Embryonic facial prominence (tissue), 1 donor: ENCODE measurements around the gene IFFO2.

Source experiments
- DNase-seq: peaks from one replicate; pipeline ENCODE4 v3.0.0-alpha.2; 2016; ENCODE audit errors: extremely low spot score

IFFO2 gene

DNA sequence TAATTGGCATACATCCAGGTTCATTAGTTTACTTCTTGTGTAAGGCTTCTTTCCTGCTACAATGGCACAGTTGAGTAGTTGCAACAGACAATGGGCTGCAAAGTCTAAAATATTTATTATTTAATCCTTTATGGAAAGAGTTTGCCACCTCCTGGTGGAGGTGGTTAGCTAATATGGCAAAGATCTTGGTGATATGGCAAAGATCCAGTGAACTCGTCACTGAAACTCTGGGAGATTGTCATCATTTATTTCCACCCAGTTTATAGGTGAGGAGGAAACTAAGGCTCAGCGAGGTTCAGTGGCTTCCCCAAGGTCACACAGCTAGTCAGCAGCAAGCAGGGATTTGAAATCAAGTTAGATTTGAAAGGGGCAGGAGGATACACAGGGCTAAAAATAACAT is 16.1 kb upstream of the IFFO2 start:
- no peak for DNase-seq

DNA sequence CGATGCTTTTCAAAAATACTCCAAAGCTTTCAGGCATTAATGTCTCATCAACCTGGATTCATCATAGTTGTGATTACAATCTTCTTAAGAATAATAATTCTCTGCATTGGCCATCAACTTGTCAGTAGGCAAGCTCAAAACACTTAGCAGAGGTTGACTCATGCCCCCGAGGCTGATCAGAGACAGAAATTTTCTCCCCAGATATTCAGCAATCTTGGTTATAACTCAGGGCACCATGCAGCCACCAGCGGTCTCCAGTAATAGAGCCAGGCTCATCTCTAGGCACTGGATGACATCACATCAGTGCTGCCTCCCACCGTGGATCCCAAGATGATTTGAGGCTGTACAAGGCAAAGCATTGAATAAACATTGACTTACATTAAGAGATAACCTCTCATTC is 14.3 kb upstream of the IFFO2 start:
- no peak for DNase-seq

DNA sequence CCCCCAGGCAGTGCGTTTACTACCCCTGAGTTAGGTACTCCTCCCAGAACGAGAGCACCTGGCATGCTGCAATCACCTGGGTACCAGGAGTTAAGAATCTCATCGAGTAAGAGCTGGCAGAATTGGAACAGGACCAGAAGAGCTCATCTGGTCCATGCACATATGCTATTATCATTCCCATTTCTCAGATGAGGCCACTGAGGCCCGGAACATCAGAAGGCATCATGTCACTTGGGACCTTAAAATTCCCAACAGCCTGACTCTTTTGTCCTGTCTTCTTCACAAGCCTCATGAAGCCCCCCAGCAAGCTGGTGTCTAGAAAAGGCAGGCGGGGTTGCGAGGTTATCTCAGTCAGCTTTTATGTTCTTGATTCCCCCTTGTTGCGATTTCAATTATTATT is 13.9 kb upstream of the IFFO2 start:
- DNase-seq = no peak

DNA sequence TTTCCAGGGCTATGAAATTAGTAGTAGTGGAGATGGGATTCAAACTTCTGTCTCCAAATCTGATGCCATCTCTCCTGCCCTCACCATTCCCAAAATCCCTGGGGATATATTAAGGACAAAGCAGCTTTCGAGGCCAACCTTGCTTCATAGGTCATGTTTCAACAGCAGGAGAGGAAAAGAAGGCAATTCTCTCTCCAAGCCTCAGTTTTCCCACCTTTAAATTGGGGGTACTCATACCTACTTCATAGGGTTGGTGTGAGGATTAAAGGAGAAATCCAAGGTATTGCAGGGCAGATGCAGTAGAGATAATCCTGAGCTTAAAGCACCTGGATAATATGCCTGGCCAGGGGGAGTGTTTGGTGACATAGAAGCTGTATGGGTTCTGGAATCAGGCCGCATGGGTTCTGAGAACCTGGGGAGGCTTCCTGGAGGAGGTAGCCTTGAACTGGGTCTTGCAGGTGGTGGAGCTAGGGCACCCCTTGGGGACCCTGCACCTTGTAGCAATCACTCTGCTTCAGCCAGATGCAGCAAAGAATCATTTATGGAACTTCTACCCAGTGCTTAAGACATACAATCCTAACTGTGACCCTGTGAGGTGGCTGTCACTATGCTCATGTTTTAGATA is 10.7 kb upstream of the IFFO2 start:
- DNase-seq = no peak

DNA sequence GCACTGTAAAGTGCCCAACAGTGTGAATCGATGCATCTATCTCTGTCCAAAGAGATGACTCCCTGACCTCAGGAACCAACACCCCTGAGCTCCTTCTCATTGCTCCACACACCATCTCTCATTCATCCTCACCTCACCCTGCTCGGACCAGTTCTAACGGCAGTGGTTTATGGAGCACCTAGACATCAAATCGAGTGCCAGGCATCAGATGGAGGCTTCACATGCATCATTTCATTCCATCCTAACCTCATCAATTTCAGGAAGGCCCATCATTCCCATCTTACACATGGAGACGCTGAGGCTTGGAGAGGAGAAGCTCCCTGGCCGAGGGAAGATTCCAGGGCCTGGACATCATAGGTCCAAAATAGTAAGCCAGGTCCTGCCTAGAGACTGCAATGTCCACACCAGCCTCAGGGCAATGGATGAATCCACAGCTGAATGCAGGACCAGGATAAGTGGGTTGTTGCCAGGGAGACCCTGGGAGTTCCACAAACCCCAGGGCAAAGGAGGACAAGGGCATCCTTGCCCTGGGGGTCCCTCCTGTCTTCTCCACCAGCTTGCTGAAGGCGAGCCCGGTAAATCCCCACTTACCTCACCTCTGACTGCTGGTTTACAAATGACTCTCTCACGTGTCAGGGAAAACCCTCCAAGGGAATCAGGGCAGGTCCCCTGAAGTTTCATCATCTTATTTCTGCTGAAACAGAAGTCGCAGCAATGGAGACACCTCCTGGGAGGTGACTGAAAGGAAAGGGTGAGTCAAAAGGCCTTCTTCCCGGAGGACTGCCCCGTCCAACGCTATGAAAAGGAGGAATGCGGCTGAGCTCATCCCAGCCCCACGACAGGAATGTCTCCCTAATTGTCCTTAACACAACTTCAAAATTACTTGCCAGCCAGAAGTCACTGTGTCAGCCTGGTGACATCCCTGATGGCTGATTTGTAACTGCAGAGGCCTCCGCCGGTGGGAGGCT is 9.0 kb upstream of the IFFO2 start:
- no peak for DNase-seq

DNA sequence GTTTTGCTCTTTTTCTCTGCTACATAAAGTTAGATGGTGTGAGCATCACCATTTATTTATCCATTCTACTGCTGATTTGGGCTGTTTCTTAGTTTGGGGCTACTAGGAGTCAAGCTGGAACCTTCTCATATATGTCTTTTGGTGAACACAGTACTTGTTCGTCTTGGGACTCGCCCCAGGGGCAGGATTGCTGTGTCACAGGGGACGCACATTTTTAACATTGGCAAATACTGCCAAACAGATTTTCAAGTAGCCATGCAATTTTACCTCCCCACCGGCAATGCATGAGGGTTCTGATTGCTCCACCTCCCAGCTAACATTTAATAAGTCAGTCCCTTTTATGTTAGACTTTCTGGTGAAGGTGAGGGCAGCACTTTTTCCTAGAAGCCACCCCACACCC is 7.5 kb upstream of the IFFO2 start:
- DNase-seq = no peak

DNA sequence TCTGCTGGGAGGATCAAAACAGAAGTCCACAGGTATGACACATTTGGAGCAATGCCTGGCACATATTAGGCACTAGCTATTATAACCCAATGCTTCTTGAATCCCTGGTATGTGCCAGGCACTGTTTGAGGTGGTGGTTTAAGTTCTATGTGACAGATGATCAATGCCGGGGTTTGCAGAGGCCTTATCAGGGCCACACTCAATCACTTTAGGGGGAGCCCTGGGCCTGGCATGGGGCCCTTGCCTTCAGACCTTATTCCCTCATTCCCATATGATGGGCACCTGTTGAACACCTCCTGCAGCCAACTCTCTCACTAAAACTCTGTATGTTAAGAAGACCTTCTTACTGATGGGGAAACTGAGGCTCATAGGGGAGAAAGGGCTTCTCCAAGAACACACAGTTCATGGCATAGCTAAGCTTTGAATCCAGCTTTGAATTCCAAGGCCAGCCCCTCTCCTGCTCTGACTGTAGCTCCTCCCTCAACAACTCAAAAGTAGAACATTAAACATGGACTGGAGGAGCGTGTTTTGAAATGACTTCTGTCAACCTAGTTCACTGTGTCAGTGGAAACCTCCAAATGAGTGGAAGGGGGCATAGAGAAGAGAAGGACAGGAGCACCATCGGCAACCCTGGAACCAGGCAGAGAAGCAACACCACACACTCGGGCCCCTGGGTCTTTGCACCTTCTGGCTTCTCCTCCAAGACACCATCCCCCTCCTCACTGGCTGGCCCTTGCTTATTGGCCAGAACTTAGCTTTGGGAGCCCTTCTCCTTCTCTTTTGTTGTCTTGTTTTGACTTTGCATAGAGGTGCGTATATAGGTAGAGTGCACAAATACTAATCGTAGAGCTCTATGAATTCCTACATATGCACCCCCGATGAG is 6.6 kb upstream of the IFFO2 start:
- no peak for DNase-seq

DNA sequence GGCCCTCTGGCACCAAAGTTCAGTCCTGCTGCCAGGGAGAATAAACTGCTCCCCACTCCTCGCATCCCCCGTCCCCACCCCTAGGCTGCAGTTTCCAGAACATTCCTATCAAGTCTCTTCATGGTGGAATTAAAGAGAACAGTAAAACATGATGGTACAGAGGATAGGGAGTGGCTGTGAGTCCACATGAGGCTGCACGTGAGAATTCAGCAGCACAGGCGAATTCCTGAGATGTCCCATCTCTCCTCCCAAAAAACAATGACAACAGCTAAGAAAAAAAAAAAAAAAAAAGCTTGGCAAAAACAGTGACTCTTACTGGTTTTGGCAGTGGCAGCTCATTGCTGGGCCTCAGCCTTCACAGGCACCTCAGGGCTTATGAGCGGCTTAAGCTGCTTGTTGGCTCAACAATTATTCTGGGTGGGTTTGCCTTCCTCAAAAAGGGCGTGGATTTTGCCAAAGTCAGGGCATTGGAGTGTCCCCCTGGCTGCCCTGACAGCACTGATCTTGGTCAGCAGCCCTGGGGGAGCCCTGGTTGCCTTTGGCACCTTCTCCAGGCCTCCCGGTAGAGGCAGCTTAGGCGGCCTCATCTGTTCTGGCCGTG is 5.7 kb upstream of the IFFO2 start:
- DNase-seq = no peak

DNA sequence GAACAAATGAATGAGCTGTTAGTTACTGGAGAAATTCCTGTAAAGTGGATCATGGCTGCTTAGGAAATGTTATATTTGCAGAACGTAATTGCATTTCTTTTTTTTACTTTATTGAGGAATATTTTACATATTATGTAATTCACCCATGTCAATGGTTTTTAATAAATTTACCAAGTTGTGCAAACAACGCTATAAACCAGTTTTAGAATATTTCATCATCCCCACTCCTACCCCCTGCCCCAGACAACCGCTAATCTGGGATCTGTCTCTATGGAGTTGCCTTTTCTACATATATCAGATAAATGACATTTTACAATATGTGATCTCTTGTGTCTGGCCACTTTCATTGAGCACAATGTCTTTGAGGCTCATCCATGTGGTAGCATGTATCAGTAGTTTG is 4.3 kb upstream of the IFFO2 start:
- DNase-seq = no peak

DNA sequence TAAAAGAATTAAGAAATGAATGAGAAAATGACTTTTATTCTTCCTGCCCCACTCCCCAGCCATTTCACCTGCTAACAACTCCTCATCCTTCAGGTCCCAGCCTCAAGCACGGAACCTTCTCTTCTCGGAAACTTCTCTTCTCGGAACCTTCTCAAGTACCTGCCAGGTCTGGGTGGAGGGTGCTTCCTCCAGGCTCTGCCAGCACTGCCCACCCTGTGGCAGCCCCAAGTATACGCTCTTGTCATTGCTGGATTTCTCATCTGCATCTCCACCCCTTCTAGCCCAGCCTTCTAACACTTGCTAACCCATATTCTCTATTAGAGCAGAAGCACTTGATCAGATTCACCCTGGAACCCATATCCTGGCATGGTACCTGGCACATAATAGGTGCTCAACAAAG is 3.9 kb upstream of the IFFO2 start:
- DNase-seq = no peak

DNA sequence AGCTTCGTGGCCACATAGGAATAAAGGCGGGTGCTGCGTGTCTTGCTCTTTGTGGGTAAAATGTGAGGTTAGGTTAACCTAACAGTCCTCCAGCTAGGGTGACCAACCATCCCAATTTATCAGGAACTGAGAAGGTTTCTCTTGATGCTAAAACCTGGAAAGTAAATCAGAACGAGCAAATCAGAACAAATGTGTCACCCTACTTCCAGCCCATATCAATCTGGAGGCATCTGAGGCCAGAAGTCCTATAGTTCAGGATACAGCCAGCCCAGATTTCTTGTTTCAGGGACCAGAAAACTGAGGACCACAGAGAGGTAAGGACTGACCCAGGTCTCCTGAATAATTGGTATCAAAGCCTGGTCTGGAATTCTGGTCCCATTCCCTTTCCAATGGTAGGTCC is 3.1 kb upstream of the IFFO2 start:
- no peak for DNase-seq

DNA sequence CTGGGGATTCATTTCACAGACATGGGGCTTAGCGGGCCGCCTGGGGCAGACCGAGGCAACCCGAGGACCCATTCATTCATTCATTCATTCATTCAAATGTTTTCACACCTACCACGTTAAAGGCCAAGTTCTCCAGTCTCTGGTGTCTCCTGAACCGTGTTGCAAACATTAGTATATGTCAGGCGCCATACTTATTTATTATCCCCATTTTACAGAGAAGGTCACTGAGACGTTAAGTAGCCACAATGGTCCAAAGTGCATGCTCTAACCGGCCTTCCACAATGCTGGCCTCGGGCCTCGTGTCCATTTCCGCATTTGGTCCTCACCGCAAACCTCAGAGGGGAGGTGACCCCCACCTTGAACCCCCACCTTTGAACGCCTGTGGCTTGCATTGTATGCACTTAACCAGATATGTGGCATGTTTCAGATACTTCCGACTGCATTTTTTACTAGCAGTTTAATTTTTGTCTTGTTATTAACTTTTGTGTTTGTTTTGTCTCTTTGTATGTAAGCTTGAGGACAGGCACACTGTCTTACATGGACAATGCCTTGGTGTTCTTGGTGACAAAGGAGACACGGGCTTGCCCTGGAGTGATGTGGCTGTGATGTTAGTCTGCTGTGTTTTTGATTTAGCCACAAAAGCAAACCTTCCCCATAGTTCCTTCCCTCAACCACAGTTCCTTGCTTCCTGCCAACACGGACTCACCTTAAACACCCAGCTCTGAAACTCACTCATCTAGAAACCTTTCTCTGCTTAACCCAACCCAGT is 1.2 kb upstream of the IFFO2 start:
- no peak for DNase-seq

DNA sequence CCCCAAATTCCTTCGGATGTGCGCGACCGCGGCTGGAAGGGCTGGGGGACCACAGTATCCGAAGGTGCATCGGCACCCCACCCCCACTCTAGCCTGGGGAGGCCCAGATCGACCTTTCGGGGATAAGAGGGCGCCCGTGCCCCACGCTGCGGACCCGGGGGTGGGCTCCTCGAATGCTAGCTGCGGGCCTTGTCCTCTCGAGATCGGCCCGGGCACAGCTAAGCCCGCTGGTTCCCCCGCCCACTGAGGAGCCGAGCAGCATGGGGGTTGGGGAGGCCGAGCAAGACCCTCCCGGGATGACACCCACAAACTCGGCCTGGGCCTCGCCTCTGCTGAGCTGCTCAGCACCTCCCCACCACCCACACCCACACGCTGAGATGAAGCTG is 653 bp upstream of the IFFO2 start:
- no peak for DNase-seq

DNA sequence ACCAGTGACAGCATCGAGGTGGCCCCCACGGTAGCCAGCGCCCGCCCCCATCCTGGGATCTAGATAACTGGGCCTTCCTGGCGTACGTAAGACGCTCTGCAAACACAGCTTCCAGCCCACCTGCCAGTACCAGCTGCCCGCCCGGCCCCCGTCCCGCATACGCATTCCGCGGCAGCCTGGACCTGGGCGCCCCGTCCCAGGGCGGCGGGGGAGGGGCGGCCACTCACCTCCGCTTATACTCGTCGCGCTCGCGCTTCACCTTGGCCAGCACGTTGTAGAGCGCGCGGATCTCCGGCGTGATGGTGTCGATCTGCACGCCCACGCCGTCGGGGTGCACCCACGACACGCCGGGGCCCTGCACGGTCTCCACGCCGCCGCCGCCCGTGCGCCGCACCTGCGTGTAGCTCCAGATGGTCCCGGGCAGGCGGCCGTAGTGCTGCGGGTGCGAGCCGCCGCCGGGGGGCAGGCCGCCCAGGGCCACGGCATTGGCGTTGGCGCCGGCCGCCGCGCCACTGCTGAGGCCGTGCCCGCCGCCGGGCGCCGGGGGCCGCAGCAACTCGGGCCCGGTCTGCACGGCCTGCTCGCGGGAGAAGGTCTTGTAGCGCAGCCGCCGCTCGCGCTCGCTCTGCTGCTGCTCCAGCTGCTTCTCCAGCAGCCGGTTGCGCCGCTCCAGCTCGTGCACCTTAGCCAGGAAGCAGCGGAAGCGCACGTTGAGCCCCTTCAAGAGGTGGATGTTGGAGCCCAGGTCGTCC is 859 bp downstream of the IFFO2 start:
- DNase-seq = no peak

DNA sequence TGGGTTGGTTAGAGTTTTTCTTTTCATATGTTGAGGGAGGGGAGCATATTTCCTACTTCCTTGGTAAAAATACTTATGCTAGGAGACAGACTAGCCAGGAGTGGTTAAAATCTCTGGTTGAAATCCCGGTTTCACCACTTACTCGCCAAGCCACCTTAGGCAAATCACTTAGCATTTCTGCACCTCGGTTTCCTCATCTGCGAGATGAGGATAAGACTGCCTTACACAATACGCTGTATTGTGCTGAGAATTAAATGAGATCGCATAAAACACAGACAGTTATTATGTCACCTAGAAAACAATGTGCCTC is 1.4 kb downstream of the IFFO2 start:
- no peak for DNase-seq

DNA sequence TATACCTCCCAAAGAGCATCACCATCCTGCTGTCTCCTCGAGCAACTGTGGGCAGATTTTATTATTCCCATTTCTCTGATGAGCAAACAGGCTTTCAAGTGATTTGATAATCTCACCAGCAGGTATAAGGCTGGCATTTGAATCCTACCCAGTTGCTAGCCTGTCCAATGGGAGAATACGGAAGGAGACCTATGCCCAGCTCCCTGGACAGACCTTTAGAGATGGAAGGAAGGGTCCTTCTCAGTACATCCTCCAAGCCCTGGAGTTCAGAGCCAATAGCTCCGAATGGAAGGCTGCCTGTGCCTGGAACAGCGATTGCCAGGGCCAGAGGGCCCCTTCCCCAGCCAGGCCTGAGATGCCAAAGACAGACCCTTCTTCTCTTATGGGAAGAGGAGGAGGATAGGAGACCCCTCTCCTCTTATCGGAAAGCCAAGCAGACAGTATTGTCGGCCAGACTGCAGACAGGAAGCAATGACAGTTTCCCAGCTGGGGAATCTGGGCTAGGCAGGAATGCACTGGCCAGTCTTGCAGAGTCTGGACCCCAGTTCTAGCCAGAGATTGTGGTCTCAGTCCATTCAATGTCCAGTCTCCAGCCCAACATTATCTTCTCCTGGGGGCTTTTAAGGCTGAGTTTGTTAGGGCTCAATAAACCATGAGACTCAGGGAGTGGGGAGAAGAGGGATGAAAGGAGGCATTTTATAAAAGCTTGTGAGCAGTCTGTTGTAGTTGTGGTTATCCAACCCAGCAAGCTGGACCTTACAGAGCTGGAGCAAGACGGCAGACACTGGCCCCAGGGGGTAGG is 2.0 kb downstream of the IFFO2 start:
- DNase-seq = no peak

DNA sequence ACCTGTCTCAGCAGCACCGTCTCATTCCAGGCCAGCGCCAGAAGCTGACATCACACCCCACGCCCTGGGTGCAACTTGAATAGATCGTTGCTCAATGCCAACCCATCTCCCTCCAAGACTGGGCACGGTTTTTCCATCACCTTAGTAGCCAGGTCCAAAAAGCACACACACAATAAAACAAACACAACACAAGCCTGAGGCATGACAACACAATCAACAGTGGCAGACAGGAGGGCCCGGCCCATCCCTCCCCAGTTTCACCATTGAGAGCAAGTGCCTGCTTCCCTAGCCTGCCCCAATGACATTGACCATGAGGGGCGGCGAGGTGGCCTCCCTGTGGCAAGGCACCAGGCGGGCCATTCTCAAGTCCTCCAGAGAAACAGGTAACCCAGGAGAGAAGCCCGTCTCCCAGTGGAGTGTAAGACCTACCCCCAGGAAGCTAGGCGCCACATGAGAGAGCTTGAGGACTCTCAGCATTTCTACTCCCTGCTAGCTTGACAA is 2.7 kb downstream of the IFFO2 start:
- no peak for DNase-seq

DNA sequence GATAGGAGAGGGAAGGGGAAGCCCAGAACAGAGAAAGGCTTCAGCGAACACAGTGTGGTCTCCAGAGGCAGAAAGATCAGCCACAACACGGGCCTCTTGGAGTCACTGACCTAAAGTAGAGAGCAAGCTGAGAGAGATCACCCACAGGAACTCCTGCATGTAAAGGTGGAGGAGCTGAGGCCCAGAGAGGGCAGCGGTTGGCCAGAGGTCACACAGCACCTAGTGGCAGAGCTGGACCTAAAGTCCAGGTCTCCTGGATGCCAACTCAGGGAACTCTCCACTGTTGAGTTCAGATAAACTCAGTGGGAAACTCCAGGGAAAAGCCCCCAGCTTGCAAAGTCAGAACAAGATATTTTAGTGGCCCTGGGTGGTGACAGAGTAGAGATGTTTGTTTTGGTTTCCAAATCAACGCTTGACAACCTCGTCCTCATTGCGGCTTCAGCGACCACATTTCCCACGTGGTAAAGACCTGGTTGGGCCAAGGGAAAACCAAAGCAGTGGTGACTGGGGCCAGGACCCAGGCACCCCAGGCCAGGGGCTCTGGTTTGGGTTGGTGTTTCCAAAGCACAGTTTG is 4.6 kb downstream of the IFFO2 start:
- DNase-seq = no peak

DNA sequence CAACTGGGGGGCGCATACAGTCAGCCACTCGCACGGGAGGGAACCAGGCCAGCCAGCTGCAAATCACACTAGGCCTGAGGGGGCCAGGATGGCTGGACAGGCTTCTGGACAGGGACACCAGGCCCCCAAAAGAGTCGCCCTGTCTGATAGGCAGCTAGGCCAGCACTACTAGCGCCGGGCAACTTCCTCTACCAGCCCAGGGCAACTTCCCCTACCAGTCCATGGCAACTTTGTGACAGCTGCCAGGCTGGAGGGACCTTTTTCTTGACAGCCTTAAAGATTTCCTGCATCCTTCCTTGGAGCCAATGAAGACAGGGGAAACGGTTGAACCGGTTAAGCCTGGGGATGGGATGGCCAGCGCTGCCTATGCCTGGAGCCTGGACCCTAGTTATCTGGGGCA is 5.1 kb downstream of the IFFO2 start:
- no peak for DNase-seq
